Stimulated activated CD4-positive, alpha-beta T cell treated with anti-CD3 and anti-CD28 coated beads, Interleukin-4, amount 100 ng/mL, for 48 hours (primary cell): ENCODE measurements around the gene LRP5.
A peak's percentile ranks its signal among the peaks of the same experiment; 100 is the strongest.
"Not testable (repeated sequence)": the region's sequence is repeated elsewhere in the genome, so short reads cannot be mapped to it uniquely, and the experiment has no call there.

ENCODE experiments used
- DNase-seq, 2 donors: peaks; one replicate each; pipeline ENCODE4 v3.0.0-alpha.2; 2020; ENCODE audit warnings: low read depth in 2 of 2

The LRP5 gene

DNA sequence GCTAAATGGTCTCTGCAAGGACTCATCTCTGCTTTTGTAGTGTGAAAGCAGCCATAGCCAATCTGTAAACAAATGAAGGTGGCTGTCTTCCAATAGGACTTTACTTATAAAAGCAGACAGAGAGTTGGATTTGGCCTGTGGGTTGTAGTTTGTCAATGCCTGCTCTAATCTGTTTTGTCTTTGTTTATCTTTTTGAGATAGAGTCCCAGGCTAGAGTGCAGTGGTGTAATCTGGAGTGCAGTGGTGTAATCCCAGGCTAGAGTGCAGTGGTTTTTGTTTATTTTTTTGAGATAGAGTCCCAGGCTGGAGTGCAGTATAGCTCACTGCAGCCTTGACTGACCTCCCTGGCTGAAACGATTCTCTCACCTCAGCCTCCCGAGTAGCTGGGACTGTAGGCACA, 156.7 kb downstream of the LRP5 start:
- no peak for DNase-seq

DNA sequence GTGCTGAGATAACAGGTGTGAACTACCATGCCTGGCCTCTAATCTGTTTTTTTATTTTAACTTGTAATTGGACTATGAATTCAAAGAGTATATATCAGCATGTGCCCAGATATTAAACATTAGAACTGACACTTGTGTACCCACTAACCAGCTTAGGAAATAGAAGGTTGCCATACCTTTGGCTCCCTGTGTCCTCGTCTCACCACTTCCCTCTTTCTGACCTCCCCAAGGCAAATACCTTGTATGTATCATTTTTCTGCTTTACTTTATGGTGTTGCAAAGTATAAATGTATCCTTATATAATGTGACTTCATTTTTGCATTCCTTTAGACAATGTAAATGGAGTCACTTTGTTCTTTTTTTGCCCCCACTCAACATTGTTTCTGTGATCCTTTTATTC, 157.3 kb downstream of the LRP5 start:
- DNase-seq, result no peak

DNA sequence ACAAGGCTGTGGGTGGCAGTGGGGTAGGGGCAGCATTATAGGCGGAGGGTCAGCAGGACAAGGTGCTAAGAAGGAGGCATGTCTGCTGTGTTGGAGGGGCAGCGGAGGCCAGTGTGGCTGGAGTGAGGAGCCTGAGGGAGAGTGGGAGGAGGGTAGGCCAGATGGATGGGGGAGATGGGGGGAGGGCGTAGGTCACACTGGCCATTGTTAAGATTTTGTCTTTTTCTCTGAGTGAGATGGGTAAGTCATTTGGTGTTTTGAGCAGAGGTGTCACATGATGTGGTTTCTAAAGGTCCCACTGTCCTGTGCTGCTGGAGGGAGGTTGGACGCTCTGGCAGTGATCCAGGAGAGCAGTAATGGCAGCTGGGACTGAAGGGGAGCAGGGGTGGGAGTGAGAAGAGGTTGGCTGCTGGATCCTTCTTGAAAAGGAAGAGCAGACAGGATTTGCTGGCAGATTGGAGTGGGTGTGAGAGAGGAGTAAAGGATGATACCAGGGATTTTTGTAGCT, 158.0 kb downstream of the LRP5 start:
- DNase-seq, result no peak

DNA sequence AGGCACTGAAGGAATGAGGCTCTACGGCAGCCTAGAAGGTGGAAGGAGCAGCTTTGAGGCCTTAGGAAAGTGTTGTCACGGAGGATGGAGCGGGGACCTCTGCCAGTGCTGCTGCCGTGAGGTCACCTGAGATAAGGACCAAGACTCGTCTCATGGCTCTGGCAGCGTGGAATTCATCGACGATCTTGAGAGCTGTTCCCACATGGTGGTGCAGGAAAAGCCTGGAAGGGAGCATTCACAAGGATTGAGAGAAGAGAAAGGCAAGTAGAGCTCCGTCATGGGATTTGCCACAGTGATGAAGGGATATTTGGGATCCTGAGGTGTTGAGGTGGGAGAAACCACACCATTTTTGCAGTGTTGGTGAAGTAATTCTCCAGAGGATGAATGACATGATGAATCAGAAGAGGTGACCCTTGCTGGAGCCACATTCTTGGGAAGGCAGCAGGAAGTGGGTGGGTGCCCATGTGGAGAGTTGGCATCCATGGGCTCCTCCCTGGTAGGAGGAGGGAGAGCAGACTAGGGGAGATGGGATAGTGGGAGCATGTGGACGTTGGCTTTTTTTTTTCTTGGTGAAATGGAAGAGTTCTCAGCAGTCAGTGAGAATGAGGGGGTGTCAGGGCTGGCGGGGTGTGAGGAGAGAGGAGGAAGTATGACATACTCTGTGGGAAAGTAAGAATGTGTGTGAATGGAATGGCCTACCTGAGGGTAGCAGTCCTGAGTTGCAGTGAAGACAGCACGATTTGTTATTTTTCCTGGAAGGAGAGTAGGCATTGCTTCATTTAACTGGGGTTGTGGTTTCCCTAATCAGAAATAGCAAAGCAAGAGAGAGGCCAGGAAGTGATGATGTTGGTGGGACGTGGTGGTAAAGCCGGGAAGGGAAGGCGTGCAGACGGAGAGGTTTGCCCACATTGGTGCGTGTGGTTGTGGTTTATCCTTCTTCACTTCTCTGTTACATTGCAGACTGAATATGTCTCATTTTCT, 159.3 kb downstream of the LRP5 start:
- peak; percentile 25 to 49 for DNase-seq

DNA sequence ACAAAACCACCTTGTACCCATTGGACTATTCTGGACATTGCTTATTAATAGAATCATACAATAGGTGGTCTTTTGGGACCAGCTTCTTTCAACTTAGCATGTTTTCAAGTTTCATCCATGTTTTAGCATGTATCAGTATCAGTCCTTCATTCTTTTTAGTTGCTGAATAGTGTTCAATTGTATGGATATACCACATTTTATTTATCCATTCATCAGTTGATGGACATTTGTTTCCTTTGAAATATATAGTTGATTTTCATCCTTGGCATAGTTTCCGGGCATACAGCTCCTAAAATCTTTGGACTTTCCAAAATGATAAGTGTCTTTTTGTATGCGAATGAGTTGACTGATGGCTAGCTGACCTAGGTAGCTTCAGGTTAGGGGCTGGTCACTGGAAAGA, 160.4 kb downstream of the LRP5 start:
- DNase-seq, result no peak

DNA sequence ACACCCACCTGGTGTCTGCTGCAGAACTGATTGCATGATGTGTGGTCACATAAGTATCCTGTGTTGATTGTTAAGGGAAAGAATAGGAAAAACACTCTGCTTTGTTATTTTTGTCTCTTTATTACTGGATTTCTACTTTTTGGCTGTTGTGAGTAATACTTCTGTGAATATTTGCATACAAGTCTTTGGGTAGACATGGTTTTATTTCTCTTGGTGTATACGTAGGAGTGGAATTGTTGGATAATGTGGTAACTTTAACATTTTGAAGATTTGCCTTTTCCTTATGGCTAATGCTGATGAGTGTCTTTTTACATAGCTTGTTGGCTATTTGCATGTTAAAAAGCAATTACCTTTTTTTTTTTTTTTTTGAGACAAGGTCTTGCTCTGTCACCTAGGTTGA, 161.3 kb downstream of the LRP5 start:
- DNase-seq, result no peak

DNA sequence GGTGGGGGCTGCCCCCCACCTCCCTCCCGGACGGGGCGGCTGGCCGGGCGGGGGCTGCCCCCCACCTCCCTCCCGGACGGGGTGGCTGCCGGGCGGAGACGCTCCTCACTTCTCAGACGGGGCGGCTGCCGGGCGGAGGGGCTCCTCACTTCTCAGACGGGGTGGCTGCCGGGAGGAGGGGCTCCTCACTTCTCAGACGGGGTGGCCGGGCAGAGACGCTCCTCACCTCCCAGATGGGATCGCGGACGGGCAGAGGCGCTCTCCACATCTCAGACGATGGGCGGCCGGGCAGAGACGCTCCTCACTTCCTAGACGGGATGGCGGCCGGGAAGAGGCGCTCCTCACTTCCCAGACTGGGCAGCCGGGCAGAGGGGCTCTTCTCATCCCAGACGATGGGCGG, 163.2 kb downstream of the LRP5 start:
- DNase-seq, result not testable (repeated sequence)

DNA sequence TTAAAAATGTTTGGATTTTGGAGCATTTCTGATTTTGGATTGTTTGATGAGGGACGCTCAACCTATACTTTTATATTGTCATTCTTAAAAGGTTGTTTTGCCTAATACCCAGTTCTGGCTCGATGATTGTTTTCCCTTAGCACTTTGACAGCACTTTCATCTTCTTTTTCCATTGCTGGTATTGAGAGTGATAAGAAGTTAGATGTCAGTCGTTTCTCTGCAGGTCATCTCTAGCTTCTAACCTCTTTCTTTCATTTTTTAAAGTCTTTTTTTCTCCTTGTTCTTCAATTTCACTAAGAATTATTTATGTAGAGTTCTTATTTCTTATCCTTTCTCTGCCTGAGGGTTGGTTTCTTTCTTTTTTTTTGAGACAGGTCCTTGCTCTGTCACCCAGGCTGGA, 167.0 kb downstream of the LRP5 start:
- no peak for DNase-seq

DNA sequence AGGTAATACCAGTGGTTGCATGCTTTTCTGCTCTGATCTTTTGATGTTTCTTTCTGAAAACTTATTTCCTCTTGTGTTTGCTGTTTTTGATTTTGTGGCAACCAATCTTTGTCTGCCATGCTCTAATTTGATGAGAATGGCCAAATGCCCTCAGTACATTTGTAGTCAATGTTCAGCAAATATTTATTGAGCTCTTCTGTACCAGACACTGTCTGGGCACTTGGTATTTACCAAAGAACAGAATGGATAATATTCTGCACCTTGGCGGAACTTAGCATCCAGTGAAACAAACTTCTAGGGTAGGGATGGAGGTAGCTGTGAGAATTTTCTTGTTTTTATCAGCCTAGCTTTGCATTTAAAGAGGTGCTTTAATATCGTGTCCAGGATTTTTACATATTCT, 167.8 kb downstream of the LRP5 start:
- no peak for DNase-seq

DNA sequence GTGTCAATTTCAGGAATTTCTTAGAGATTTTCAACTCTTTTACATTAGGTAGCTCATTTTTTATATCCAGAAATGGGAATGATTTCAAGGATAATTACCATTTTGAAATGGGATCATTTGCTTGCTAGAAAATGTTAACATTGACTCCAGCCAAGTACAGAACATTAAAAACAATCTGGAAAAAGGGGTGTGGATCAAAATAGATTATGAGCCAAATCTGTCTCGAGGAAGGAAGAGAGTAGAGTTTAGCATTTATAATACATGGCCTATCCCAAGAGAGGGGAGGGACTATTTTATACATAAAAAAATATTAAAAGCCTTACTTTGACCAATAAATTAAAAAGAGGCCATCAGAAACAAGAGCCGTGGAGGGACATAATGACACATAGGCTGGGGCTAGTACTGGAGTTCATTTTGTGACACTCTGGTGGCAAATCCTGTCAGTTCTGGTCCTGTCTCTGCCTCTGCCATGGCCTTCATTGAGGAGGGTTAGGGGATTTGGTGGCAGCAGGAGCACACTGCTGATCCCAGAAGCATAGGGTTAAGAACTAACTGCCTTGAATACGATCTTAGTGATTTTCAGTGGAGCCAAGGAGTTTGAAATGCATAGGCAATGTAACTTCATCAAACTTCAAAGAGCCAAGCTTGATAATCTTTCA, 168.6 kb downstream of the LRP5 start:
- no peak for DNase-seq

DNA sequence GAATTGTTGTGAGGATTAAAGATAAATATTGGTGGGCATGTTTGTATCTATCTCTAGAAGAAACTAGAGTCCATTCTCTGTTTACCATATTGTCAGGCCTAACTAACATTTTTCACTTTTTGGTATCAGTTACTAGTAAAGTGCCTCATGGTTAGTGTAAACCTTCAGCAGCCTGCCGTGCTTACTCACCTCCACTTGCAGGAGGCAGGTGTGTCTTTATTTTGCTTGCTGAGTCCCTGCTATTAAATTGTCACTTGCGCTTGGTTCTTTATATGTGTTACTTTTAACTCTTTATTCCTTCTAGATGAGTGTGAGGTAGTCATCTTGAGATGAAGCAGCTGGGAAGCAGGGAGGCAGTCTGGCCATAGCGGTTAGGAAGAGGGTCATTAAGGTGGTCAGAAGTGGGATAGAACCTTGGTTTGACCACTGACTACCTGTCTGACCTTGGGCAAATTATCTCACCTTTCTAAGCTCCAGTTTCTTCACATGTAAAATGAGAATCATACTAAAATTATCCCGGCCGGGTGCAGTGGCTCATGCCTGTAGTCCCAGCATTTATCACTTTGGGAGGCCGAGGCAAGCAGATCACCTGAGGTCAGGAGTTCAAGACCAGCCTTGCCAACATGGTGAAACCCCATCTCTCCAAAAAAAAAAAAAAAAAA, 169.3 kb downstream of the LRP5 start:
- no peak for DNase-seq

DNA sequence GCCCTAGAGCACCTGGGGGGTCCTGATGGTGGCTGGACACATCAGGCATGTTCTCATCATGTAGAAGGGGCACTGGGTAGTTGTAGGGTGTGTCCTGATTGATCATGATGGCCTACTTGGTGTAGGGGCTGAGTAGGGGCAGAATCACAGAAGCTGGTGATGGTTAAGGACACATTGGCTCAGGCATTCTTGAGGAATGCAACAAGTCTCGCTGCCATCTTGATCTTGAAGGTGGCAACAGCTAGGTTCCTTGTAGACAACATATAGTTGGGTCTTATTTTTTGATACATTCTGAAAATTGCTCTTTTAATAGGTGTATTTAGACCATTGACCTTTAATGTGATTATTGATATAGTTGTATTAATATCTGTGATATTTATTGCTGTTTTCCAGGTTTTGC, 176.2 kb downstream of the LRP5 start:
- DNase-seq, result no peak

DNA sequence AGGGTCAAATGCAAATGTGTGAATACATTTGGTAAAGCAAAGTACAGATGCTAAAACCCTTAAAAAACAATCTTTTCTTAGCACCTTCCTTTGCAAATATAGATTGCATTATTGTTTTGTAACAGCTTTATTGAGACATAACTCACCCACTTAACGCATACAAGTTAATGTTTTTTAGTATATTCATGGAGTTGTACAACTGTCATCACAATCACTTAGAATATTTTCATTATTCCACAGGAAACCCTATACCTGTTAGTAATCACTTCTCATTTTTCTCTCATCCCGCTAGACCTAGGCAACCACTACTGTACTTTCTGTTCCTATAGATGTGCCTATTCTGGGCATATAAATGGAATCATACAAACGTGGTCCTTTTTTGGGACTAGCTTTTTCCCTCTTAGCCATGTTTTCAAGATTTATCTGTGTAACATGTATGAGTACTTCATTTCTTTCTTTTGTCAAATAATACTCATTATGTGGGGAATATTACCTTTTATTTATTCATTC, 182.9 kb downstream of the LRP5 start:
- no peak for DNase-seq

DNA sequence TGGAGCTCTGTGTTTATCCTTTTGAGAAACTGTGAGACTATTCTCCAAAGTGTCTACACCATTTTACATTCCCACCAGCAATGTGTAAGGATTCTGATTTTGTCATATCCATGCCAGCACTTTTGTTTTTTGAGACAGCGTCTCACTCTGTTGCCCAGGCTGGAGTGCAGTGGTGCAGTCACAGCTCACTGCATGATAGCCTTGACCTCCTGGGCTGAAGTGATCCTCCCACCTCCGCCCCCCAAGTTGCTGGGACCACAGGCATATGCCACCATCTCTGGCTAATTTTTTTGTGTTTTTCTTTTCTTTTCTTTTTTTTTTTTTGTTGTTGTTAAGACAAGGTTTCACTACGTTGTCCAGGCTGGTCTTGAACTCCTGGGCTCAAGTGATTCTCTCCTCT, 183.5 kb downstream of the LRP5 start:
- DNase-seq, result no peak

DNA sequence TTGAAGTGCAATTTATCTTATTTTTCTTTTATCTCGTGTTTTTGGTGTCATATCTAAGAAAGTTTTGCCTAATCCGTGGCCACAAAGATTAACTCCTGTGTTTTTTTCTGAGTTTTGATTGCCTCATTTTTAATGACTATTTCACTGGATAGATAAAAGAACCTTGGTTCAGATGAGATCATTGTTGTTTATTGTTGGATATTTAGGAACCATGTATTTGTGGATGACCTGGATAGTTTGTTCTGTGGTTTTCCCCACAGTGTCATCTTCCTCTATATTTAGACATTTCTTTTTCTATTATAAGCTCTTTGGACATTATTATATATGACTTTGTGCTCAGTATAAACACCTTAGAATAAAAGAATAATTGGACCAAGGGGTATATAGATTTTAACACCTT, 185.4 kb downstream of the LRP5 start:
- DNase-seq, result no peak

DNA sequence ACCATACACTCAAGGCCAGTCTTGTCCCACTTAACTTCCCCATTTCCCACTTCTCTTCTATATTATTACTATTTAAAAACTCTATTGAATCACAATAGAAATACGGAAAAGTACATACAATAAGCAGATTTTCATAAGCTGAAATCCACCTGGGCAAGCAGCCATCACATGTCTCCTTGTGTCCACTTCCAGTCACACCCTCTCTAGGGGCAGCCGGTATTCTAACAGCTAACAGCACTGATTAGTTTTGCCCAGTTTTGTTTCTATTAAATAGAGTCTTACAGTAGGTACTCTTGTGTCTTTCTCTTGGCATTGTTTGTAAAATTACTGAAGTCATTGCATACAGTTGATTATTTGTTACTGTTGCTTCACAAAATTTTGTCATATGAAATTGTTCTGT, 185.9 kb downstream of the LRP5 start:
- no peak for DNase-seq
